ENCODE data around the gene EXOSC10. TPM values are rescaled to one million over a fixed set of nuclear protein-coding genes. Genes with fewer than 3 reads are reported as not detected.
"Not testable (repeated sequence)": the region's sequence is repeated elsewhere in the genome, so short reads cannot be mapped to it uniquely, and the experiment has no call there.

EXOSC10 gene
- total RNA-seq, 1 donor from 2014 or later = 81.8 TPM

DNA sequence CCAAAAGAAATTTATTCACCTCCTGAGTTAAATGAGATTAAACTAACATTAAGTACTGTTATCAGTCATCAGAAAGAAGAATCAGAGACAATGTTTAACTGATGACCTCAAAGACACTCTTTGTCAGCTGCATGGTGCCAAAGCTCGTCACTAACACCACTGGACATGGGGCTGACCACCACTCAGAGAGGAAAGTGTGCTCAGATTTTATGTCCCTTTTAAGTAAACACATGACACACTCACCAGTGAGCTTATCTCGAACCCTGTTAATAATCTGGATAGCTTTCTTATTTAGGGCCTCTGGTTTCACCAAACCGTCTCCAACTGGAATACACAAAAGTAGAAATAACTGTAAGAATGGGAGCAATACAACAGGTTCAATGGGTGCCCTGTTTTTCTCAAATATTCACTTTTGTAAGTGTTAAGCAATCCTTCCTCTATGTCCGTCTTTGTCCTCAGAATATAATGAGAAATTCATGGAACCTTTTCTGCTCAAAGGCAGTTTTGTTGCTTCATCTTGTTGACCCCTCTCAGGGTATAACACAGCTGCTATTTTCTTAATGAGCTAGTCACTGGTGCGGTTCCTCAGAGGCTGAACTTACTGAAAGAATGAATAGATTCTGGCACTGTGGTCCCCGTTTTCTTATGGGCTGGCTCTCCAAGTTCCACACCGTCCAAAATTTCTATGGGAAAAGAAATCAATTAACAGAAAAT is 9.5 kb upstream of the EXOSC10 start:
- TF ChIP-seq, protein P1, sequence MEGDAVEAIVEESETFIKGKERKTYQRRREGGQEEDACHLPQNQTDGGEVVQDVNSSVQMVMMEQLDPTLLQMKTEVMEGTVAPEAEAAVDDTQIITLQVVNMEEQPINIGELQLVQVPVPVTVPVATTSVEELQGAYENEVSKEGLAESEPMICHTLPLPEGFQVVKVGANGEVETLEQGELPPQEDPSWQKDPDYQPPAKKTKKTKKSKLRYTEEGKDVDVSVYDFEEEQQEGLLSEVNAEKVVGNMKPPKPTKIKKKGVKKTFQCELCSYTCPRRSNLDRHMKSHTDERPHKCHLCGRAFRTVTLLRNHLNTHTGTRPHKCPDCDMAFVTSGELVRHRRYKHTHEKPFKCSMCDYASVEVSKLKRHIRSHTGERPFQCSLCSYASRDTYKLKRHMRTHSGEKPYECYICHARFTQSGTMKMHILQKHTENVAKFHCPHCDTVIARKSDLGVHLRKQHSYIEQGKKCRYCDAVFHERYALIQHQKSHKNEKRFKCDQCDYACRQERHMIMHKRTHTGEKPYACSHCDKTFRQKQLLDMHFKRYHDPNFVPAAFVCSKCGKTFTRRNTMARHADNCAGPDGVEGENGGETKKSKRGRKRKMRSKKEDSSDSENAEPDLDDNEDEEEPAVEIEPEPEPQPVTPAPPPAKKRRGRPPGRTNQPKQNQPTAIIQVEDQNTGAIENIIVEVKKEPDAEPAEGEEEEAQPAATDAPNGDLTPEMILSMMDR (conservative IDR thresholded peaks at IDR 0.05) = no peak
- Mint-ChIP-seq H3K4me1 (ENCODE audit: unreplicated experiment) (no peaks in the 10 kb centered on the region), H3K36me3 (peaks cover 21% of the 10 kb centered on the region), H3K27me3 (no peaks in the 10 kb centered on the region), H3K27ac (no peak overlapping the region), H3K9me3 (no peaks in the 10 kb centered on the region), H3K4me3 (no peak overlapping the region)
- no peak for DNase-seq (ENCODE audit: extremely low spot score, unreplicated experiment)

DNA sequence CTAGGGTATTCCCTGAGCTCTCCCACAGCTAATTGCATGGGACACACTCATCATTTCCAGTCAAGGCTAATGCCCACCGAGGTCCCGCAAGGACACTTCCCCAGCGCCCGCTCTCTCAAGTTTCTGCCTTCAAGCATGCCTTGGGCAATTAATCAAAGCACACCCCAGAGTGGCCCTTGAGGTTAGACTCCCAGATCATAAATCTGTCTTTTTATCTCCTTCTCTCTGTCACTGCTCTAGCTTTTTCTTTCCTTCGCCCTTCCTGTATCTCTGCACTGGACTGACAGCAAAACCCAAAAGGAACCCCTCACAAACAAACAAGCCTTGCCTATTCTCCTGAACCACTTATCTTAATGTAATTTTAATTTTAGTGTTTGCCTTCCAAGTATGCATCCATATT is 7.9 kb upstream of the EXOSC10 start:
- H3K36me3 Mint-ChIP-seq = peaks cover 18% of the 10 kb centered on the region
- H3K27me3 Mint-ChIP-seq = no peaks in the 10 kb centered on the region
- no peak overlapping the region for H3K4me3 Mint-ChIP-seq
- H3K4me1 Mint-ChIP-seq (ENCODE audit: unreplicated experiment) = no peaks in the 10 kb centered on the region
- TF ChIP-seq, protein P1 (conservative IDR thresholded peaks at IDR 0.05) = no peak
- no peak overlapping the region for H3K27ac Mint-ChIP-seq
- H3K9me3 Mint-ChIP-seq = no peaks in the 10 kb centered on the region
- peak; percentile 25 for DNase-seq (ENCODE audit: extremely low spot score, unreplicated experiment)

DNA sequence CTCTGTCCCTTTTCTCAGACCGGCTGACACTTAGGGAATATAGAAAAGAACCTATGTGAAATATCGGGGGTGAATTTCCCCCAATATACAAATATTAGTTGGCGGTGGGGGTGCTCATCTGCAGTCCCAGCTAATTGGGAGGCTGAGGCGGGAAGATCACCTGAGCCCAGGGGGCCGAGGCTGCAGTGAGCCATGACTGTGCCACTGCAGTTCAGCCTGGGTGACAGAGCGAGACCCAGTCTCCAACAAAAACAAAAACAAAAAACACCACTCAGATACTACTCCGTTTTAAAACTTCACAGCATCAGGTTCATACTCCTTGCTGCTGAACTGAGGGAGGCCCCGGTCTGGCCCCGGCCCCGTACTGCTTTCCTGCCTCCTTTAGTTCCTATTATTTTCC is 5.9 kb upstream of the EXOSC10 start:
- H3K4me3 Mint-ChIP-seq = no peak overlapping the region
- peaks cover 5% of the 10 kb centered on the region for H3K4me1 Mint-ChIP-seq (ENCODE audit: unreplicated experiment)
- H3K36me3 Mint-ChIP-seq = peaks cover 16% of the 10 kb centered on the region
- H3K27me3 Mint-ChIP-seq = no peaks in the 10 kb centered on the region
- H3K27ac Mint-ChIP-seq = no peak overlapping the region
- TF ChIP-seq, protein P1 (conservative IDR thresholded peaks at IDR 0.05) = no peak
- H3K9me3 Mint-ChIP-seq = no peaks in the 10 kb centered on the region
- DNase-seq (ENCODE audit: extremely low spot score, unreplicated experiment) = peak; percentile 27

DNA sequence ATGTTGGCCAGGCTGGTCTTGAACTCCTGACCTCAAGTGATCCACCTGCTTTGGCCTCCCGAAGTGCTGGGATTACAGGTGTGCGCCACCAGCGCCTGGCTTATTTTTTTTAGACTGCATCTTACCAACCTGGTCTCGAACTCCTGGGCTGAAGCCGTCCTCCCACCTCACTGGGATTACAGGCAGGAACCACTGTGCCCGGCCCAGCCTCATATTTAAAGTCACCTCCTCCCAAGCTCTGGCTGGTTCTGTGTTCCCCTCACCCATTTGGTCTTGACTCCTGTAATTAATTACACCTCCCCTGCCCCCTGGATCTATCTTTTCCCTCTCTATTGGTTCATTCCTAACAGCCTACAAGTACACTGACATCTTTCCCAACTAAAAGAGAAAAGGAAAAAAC is 1.7 kb upstream of the EXOSC10 start:
- H3K4me1 Mint-ChIP-seq (ENCODE audit: unreplicated experiment) = peaks cover 13% of the 10 kb centered on the region
- peak overlapping the region; percentile 44 for H3K27ac Mint-ChIP-seq
- H3K4me3 Mint-ChIP-seq = peak overlapping the region; percentile 79
- H3K36me3 Mint-ChIP-seq = peaks cover 7% of the 10 kb centered on the region
- no peak for DNase-seq (ENCODE audit: extremely low spot score, unreplicated experiment)
- no peaks in the 10 kb centered on the region for H3K9me3 Mint-ChIP-seq
- no peaks in the 10 kb centered on the region for H3K27me3 Mint-ChIP-seq
- TF ChIP-seq, protein P1 (conservative IDR thresholded peaks at IDR 0.05) = no peak

DNA sequence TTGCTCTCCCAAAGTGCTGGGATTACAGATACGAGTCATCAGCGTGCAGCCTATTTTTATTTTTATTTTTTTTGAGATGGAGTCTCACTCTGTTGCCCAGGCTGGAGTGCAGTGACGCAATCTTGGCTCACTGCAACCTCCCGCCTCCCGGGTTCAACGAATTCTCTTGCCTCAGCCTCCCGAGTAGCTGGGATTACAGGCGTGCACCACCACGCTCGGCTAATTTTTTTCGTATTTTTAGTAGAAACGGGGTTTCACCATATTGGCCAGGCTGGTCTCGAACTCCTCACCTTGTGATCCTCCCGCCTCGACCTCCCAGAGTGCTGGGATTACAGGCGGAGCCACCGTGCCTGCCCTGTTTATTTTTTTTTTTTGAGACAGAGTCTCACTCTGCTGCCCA is 1.1 kb upstream of the EXOSC10 start:
- not testable (repeated sequence) for DNase-seq (ENCODE audit: extremely low spot score, unreplicated experiment); H3K27me3 Mint-ChIP-seq; H3K27ac Mint-ChIP-seq; H3K36me3 Mint-ChIP-seq; H3K4me3 Mint-ChIP-seq; H3K9me3 Mint-ChIP-seq
- H3K4me1 Mint-ChIP-seq (ENCODE audit: unreplicated experiment) = peaks cover 13% of the 10 kb centered on the region

DNA sequence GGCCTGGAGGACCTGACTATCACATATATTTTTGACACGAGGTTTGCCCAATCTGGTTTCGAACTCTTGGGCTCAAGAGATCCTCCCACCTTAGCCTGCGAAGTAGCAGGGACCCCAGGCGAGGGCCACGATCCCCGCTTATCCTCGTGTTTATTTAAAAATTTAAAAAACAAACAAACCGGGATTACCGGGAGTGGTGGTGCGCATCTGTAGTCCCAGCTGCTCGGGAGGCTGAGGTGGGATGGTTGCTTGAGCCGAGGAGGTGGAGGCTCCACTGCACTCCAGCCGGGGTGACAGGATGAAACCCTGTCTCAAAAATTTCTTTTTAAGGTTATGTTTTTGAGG is 452 bp upstream of the EXOSC10 start:
- Mint-ChIP-seq H3K4me1 (ENCODE audit: unreplicated experiment) (peaks cover 13% of the 10 kb centered on the region), H3K4me3 (peak overlapping the region; percentile 93), H3K9me3 (no peaks in the 10 kb centered on the region), H3K27me3 (no peaks in the 10 kb centered on the region), H3K27ac (peak overlapping the region; percentile 95), H3K36me3 (no peaks in the 10 kb centered on the region)
- DNase-seq (ENCODE audit: extremely low spot score, unreplicated experiment) = no peak
- TF ChIP-seq, protein P1 (conservative IDR thresholded peaks at IDR 0.05) = no peak

Data from type B pancreatic cell (in vitro differentiated cells).